Thyroid gland (tissue), 4 donors: Measurements from ENCODE around the gene DYNC1I1.

Experiments
- POLR2A ChIP-seq, 2 donors: fragments of 450-650 bp; IDR thresholded peaks; one replicate each; pipeline ENCODE4 v1.6.1; 2017; ENCODE audit warnings: antibody characterized with exemption in 2 of 2, mild to moderate bottlenecking in 2 of 2, moderate library complexity in 1 of 2
- TF ChIP-seq, protein P1 (sequence below), 6 experiments: fragments of 200-600 bp in 3 of 6; fragments of 450-650 bp in 3 of 6; sonication (generic) in 3 of 6; IDR thresholded peaks; one replicate each; pipeline ENCODE4 v1.5.1; 2016 to 2019; ENCODE audit warnings: antibody characterized with exemption in 6 of 6, mild to moderate bottlenecking in 2 of 6, inconsistent platforms in 1 of 6, moderate library complexity in 1 of 6

DNA sequence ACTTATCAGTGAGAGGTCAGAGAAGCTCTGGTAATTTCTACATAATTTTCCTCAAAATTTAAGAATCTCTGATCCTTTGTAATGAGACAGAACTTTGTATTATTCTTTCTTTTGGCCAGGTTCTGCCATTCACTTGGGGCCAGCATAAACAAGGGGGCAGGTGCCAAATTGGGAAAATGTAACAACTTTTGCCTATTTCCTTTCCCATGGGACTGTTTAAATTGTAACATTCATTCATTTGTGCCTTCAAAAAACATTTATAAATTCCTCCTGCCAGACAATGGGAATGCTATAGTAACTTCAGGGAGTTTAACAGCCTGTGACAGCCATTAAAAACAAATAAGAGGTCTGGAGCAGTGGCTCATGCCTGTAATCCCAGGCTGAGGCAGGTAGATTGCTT lies 12.4 kb downstream of the DYNC1I1 start:
- TF ChIP-seq, protein P1, sequence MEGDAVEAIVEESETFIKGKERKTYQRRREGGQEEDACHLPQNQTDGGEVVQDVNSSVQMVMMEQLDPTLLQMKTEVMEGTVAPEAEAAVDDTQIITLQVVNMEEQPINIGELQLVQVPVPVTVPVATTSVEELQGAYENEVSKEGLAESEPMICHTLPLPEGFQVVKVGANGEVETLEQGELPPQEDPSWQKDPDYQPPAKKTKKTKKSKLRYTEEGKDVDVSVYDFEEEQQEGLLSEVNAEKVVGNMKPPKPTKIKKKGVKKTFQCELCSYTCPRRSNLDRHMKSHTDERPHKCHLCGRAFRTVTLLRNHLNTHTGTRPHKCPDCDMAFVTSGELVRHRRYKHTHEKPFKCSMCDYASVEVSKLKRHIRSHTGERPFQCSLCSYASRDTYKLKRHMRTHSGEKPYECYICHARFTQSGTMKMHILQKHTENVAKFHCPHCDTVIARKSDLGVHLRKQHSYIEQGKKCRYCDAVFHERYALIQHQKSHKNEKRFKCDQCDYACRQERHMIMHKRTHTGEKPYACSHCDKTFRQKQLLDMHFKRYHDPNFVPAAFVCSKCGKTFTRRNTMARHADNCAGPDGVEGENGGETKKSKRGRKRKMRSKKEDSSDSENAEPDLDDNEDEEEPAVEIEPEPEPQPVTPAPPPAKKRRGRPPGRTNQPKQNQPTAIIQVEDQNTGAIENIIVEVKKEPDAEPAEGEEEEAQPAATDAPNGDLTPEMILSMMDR (IDR thresholded peaks at IDR 0.05), result no peak
- TF ChIP-seq POLR2A (IDR thresholded peaks at IDR 0.05), result no peak
